ENCODE results near the gene JPH3. TPM values are rescaled to one million over a fixed set of nuclear protein-coding genes. Genes with fewer than 3 reads are reported as not detected.
A peak's percentile ranks its signal among the peaks of the same experiment; 100 is the strongest.

JPH3 gene
- polyA plus RNA-seq, 1 donor (not counting 4 experiments of a cell fraction or from before 2014, with no cell fraction given): not detected

DNA sequence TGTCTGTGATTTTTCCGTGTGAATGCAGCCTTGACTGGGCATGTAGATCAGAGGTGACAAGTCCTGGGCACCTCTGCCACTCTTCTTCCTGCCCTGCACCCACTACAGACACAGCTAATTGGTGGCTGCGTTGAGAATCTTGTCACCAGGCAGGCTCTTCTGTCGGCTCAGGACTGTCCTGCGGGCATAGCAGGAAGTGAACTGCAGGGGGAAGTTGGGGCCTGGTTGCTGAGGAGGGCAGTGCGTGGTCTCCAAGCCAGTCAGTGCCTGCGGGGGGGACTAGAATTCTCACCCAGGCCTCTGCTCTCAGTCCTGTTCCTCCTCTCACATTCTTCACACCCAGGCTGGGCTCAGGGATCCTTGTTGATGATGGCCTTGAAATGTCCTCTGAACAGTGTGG, 50.5 kb downstream of the JPH3 start:
- dilution Hi-C loops (cut with MboI; ENCODE audit: extremely low pct_ligation_motif_present, low sequenced_read_pairs): no loop called here
- Histone ChIP-seq H3K9ac (ENCODE audit: control insufficient read depth, extremely low read depth, insufficient read depth, low read length) (no peak overlapping the region), H3K4me3 (ENCODE audit: control insufficient read depth in 2 of 3, extremely low read depth in 1 of 3, insufficient read depth in 2 of 3, low read depth in 1 of 3, low read length in 3 of 3) (no peak overlapping the region), H3K4me2 (ENCODE audit: control insufficient read depth, extremely low read depth, insufficient read depth, low read depth, low read length) (no peak overlapping the region), H3K9me1 (ENCODE audit: control insufficient read depth, extremely low read depth, insufficient read depth, low read length) (no peaks in the 10 kb centered on the region), H2AFZ (ENCODE audit: control insufficient read depth, low read length) (no peak overlapping the region), H3K4me1 (ENCODE audit: control insufficient read depth, extremely low read depth, insufficient read depth, low read length) (no peaks in the 10 kb centered on the region), H3K27me3 (ENCODE audit: control insufficient read depth, extremely low read depth, insufficient read depth, low read length) (peaks cover 35% of the 10 kb centered on the region), H3K27ac (ENCODE audit: control insufficient read depth, insufficient read depth, low read length) (no peak overlapping the region), H3K79me2 (ENCODE audit: control insufficient read depth, insufficient read depth, low read length) (no peaks in the 10 kb centered on the region), H3K36me3 (ENCODE audit: control insufficient read depth in 2 of 2, extremely low read depth in 1 of 2, insufficient read depth in 2 of 2, low read length in 2 of 2) (no peaks in the 10 kb centered on the region), H3K9me3 (ENCODE audit: control insufficient read depth, low read depth, low read length) (no peaks in the 10 kb centered on the region), H4K20me1 (ENCODE audit: control insufficient read depth, extremely low read depth, insufficient read depth, low read length) (no peaks in the 10 kb centered on the region)
- TF ChIP-seq CTCF (optimal IDR thresholded peaks at IDR 0.05 in 1 of 3, IDR thresholded peaks at IDR 0.05 in 1 of 3, conservative IDR thresholded peaks at IDR 0.05 in 1 of 3; ENCODE audit: extremely low read depth in 1 of 3, insufficient read depth in 2 of 3, low read length in 3 of 3): no peak
- no peak for TF ChIP-seq EZH2 (IDR thresholded peaks at IDR 0.05; ENCODE audit: low read length)
- DNase-seq (ENCODE audit: low read depth, low spot score) (no peak), FAIRE-seq (no peak)

DNA sequence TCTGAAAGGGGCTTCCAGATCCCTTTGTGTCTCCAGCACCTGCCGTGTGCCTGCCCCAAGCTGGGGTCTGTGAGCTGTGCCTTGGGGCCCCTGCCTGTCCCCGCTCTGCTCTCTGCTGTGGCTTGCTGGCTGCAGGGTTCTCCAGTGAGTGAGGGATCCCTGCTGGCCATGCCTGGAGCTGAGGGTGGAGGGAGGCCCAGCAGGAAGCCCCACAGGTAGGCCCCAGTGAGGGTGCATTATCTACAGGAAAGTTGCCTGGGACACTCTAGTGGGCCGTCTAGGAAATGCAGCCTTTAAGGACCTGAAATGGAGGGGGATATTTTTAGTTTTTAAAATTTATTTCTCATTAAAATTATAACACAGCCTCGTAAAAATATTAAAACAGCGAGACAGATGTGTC, 50.9 kb downstream of the JPH3 start:
- Histone ChIP-seq H3K9me1 (ENCODE audit: control insufficient read depth, extremely low read depth, insufficient read depth, low read length) (no peaks in the 10 kb centered on the region), H3K4me2 (ENCODE audit: control insufficient read depth, extremely low read depth, insufficient read depth, low read depth, low read length) (no peak overlapping the region), H3K27ac (ENCODE audit: control insufficient read depth, insufficient read depth, low read length) (no peak overlapping the region), H3K79me2 (ENCODE audit: control insufficient read depth, insufficient read depth, low read length) (no peaks in the 10 kb centered on the region), H3K36me3 (ENCODE audit: control insufficient read depth in 2 of 2, extremely low read depth in 1 of 2, insufficient read depth in 2 of 2, low read length in 2 of 2) (no peaks in the 10 kb centered on the region), H3K4me1 (ENCODE audit: control insufficient read depth, extremely low read depth, insufficient read depth, low read length) (no peaks in the 10 kb centered on the region), H2AFZ (ENCODE audit: control insufficient read depth, low read length) (no peak overlapping the region), H3K4me3 (ENCODE audit: control insufficient read depth in 2 of 3, extremely low read depth in 1 of 3, insufficient read depth in 2 of 3, low read depth in 1 of 3, low read length in 3 of 3) (no peak overlapping the region), H3K27me3 (ENCODE audit: control insufficient read depth, extremely low read depth, insufficient read depth, low read length) (peaks cover 31% of the 10 kb centered on the region), H3K9me3 (ENCODE audit: control insufficient read depth, low read depth, low read length) (no peaks in the 10 kb centered on the region), H4K20me1 (ENCODE audit: control insufficient read depth, extremely low read depth, insufficient read depth, low read length) (no peaks in the 10 kb centered on the region), H3K9ac (ENCODE audit: control insufficient read depth, extremely low read depth, insufficient read depth, low read length) (no peak overlapping the region)
- no peak for FAIRE-seq
- dilution Hi-C loops (cut with MboI; ENCODE audit: extremely low pct_ligation_motif_present, low sequenced_read_pairs): no loop called here
- DNase-seq (ENCODE audit: low read depth, low spot score): no peak
- TF ChIP-seq EZH2 (IDR thresholded peaks at IDR 0.05; ENCODE audit: low read length) (no peak), CTCF (optimal IDR thresholded peaks at IDR 0.05 in 1 of 3, IDR thresholded peaks at IDR 0.05 in 1 of 3, conservative IDR thresholded peaks at IDR 0.05 in 1 of 3; ENCODE audit: extremely low read depth in 1 of 3, insufficient read depth in 2 of 3, low read length in 3 of 3) (peak; percentile 25 to 61 (median 51))
